ENCODE measurements around the gene ORAI3.

Gene ORAI3

DNA sequence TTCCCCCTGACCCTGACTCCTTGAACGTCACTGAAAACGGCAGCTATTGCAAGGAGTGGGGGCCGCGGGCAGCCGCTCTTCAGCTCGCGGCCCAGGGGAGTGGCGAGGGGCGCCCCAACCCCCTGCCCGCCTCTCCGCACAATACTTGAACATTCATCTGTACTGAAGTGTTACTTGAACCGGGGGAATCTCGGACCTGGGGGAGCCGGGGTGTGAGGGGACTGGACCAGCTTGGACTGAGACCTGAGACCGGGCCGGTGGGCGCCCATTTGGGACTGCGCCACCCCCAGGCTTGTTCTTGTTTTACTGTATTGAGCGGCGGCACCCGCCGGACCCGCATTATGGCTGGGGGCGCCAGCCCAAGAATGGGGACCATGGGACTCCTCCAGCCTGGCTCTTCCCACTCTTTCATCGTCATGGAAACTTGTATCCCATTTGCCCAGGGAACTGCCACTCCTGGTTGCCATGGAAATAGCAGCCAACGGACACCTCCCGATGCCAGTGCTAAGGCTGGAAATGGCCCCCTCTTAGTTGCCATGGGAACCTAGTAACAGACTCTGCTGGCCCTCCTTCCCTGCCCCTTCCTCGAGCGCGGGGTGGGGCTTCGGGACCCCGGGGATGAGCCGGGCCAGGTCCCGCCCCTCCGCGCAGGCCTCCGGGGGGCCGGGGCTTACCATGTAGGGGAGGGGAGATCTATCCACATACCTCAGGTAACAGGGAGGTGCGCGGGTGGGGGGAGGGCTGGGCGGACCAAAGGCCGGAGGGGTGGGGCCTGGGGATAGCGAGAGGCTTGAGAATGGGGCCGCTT, 805 bp upstream of the ORAI3 start:
- no peak for DNase-seq (ENCODE audit: low read depth in 2 of 2)

DNA sequence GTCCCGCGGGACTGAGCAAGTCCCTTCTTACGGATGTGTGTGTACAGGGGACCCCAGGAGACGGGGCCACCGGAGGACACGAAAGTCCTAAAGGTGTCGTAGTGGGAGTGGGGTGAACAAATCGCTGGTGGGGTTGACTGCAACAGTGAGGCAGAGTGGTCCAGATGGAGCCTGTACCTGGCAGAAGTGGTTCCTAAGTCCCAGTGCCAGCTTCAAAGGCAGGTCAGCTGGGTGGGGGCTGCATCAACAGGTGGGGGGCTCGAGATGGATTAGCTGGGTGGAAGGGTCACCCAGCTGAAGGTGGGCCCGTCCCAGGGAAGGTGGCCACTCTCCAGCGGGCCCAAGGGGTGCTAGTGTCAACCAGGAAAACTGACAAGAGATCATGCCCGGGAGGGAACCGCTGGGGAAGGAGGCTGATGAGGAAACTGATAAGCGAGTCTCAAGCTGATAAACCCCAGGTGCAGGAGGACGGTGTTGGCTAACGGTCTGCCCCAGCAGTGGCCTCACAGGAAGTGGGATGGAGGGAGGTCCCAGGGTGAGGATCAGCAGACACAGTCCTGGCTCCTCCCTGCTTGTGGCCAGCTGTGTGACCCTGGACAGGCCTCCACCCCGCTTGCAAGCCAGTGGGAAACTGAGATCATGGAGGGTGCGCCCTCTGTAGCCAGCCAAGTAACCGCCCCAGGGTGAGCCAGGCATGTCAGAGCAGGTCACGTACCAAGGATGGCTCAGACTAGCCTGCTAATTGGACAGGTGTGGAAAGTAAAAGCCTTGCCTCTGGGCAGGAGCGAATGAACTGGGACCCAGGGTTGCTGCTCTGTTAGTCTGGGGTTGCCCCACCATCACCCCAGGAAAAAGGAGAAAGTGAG, 1.0 kb downstream of the ORAI3 start:
- DNase-seq (ENCODE audit: low read depth in 2 of 2) = no peak

DNA sequence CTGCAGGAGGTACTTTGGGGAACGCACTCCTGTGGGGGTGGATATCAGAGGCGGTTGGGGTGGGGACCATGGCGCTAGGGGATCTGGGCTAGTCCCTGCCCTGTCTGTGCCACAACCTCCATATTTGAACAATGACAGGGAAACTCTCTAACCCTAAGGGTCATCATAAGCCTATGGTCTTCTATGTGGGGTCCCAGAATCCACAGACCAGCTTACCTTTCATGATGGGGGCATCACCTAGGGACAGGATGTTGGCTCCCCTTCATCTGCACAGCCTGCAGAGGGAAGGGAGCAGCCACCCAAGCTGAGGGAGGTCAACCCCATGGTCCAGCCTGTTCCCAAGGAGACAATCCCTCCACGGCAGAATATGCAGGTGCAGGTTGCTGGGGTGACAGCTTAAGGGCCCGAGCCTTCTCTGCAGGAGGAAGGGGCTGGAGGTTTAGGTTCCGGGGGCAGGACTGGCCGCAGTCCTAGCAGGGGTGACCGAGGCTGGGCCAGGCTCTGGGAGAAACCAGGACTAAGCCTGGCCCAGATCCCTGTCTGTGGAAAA, 1.7 kb downstream of the ORAI3 start:
- DNase-seq (ENCODE audit: low read depth in 2 of 2) = no peak

DNA sequence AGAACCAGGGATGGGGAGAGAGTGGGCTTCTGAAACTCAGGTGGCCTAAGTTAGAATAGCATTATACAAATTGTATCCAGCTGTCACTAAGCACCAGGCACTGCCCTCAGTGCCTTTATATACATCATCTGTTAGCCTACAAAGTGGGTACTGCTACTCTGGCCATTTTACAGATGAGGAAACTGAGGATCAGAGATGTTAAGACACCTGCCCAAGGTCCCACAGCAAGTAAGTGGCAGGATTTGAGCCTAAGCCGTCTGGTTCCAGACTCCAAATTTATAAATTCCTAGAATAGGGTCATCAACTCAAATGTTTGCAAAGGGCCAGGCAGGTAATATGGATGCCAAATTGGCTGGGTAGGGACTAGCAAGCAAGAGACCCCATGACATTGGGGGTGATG, 2.3 kb downstream of the ORAI3 start:
- no peak for DNase-seq (ENCODE audit: low read depth in 2 of 2)

DNA sequence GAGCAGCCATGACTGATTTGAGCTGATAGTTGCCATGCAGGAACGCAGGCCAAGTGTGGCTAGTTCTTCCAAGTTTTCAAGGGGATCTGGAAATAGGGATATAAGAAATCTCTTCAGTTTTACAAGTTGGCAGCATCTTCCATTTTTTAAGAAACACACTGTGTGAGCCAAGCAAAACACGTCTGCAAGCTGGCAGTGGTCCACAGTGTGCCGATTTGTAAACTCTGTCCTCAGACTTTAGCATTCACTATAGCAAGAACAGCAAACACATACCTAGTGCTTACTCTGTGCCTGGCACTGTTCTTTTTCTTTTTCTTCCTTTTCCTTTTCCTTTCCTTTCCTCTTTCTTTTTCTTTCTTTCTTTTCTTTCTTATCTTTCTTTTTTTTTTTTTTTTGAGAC, 2.9 kb downstream of the ORAI3 start:
- DNase-seq (ENCODE audit: low read depth in 2 of 2) = no peak

DNA sequence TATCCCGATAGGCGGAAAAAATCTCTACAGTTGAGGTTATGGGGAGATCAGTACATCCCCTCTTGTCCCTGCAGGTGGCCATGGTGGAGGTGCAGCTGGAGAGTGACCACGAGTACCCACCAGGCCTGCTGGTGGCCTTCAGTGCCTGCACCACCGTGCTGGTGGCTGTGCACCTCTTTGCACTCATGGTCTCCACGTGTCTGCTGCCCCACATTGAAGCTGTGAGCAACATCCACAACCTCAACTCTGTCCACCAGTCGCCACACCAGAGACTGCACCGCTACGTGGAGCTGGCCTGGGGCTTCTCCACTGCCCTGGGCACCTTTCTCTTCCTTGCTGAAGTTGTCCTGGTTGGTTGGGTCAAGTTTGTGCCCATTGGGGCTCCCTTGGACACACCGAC, 4.2 kb downstream of the ORAI3 start:
- DNase-seq (ENCODE audit: low read depth in 2 of 2) = no peak

DNA sequence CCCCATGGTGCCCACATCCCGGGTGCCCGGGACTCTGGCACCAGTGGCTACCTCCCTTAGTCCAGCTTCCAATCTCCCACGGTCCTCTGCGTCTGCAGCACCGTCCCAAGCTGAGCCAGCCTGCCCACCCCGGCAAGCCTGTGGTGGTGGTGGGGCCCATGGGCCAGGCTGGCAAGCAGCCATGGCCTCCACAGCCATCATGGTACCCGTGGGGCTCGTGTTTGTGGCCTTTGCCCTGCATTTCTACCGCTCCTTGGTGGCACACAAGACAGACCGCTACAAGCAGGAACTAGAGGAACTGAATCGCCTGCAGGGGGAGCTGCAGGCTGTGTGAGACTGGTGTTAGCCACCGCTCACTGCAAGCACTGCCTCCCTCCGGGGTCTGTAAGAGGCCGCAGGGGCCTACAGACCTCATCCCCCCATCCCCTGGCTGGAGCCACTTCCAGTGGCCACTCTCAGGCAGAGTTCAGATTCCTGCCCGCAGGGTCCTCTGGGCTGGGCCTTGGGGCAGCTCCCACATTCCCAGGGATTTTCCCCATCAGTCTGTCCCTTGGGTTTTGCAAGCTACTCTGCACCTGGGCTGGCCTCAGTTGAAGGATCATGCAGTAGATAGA, 4.8 kb downstream of the ORAI3 start:
- DNase-seq (ENCODE audit: low read depth in 2 of 2) = peak; percentile 45 to 52

- no peak for DNase-seq (ENCODE audit: low read depth in 2 of 2)
These were observed 6.1 kb downstream of the ORAI3 start for GRCh38 chr16:30954993-30955392.

DNA sequence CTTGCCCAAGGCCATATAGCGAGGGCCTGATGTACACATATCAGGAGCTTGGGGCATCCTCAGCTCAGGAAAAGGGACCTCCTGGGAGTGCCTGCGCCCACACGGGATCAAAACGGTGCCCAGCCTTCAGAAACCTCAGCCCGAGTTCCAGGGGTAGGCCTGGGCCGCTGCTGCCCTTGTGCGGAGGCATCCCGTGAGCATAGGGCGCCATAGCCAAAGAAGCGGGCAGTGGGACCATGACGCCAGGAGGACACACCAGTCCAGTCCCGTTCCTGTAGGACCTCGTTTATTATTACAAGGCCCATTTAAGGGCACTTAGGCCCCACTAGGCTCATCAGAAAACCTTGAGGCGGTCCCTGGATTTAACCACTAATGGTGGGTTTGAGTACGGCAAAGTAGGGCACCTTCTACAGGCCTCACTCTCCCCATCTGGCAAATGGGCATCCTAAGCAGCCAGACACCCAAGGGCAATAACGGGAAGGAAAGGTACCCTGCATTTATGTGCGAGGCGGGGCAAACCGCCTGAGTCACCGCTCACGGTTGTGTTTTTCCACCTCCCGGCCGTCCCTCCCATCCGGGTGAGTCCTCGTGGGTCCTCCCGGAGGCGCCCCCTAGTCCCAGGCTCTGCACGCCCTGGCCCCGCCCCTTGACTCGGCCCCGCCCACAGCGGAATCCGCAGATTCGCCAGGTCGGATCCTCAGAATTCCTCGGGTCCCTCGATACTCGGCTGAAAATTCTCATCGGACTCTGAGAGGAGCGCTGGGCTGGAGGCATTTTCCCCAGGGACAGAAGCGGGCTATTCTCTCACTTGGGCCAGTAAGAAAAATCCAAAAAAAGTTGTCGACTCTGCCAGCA, 8.0 kb downstream of the ORAI3 start:
- DNase-seq (ENCODE audit: low read depth in 2 of 2) = peak; percentile 84 to 92

DNA sequence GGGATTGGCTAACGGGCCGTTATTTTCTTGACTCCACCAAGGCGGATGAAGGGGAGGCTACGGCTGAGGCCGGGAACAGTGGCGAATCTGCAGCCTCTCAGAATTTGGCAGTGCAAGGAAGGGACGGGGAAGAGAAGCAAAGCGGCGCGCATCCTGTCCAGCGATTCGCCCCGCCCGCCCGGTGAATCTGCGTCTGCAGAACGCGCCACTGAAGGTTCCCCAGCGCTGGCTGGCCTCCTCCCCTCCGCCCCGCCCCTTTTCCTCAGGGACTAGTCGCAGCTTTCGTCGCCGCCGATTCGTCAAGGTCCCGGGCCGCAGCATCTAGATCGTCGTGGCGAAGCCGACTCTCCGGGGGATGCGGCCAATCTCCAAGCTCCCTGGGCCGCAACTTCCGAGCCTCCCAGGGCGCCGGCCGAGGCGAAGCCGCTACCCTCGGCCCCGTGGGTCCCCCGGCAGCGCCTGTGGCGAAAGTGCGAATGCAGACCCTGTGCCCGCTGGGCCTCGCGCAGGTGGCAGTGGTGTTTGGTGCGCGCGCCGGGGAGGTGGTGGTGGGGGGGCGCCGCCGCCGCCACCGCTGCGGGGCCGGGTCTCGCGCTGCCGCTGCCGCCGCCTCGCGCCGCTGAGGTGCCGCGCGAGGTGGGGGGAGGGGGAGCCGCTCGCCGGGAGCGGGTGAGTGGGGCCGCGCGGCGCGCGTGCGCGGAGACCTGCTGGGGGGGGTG, 8.7 kb downstream of the ORAI3 start, which contains the start of gene SETD1A:
Gene SETD1A, plus strand, starts transcription at position 299 of the 719 bp plus-strand sequence. CDS start 978 bp downstream, outside the sequence.
- peak; percentile 96 for DNase-seq (ENCODE audit: low read depth in 2 of 2)

DNA sequence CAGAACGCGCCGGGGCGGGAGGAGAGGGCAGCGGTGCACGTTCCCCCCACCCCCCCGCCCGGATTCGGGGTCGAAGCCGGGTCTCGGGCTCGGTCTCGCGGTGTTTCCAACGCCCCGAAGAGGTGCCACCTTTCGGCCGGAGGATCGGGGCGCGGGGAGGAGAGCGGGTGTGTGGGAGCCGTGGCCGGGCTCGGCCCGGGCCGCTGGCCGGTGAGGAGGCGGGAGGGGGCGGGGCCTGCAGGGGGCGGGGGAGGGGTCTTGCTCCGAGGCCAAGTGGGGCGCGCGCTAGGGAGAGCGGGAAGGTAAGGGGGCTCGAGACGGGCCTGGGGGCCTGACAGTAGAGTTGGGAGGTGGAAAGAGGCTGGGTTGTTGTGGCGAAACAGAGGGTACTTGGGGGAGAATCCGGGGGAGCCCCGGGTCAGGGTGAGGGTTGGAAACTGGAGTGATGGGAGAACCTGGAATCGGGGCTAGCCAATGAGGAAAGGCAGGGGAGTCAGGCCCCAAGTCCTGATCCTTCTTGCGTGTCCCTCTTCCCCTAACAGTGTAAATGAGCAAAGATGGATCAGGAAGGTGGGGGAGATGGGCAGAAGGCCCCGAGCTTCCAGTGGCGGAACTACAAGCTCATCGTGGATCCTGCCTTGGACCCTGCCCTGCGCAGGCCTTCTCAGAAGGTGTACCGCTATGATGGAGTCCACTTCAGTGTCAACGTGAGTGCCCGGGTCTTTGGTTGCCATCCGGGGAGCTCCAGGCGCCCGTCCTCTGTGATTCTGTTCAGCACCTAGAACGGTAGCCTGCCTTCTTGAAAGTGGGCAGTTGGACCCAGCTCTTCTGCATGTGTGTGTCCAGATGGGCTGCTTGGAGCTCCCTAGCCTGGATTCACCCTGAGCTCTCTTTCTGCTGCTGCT, 9.6 kb downstream of the ORAI3 start:
- no peak for DNase-seq (ENCODE audit: low read depth in 2 of 2)

DNA sequence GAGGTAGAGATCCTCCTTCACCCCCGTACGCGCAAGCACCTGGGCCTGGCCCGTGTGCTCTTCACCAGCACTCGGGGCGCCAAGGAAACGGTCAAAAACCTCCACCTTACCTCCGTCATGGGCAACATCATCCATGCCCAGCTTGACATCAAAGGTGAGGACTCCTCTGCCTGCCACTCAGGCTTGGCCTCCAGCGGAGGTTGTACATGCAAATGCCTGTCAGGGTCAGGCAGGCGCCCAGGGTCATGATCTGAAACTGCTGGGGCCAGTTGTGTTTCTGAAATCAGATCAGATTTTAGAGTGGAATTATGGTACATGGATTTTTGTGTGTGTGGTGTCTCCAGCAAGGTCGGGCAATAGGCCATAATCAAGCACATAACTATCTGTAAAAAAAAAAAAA, 12.5 kb downstream of the ORAI3 start:
- no peak for DNase-seq (ENCODE audit: low read depth in 2 of 2)

DNA sequence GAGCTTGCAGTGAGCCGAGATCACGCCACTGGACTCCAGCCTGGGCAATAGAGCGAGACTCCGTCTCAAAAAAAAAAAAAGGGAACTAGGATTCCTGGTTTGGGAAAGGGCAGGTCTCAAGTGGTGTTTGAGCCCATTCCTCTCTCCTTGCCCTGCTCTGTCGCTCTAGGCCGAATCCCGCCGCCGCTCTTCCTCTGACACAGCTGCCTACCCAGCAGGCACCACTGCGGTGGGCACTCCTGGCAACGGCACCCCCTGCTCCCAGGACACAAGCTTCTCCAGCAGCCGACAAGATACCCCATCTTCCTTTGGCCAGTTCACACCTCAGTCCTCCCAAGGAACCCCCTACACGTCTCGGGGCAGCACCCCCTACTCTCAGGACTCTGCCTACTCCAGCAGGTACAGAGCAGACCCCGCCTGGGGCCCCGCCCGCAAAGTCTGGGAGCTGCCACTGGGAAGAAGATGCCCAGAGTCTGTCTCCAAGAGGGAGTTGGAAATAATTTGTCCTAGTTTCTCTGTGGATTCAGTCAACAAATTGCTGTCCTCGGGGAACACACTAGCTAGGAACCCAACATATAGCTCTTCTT, 15.2 kb downstream of the ORAI3 start:
- no peak for DNase-seq (ENCODE audit: low read depth in 2 of 2)

DNA sequence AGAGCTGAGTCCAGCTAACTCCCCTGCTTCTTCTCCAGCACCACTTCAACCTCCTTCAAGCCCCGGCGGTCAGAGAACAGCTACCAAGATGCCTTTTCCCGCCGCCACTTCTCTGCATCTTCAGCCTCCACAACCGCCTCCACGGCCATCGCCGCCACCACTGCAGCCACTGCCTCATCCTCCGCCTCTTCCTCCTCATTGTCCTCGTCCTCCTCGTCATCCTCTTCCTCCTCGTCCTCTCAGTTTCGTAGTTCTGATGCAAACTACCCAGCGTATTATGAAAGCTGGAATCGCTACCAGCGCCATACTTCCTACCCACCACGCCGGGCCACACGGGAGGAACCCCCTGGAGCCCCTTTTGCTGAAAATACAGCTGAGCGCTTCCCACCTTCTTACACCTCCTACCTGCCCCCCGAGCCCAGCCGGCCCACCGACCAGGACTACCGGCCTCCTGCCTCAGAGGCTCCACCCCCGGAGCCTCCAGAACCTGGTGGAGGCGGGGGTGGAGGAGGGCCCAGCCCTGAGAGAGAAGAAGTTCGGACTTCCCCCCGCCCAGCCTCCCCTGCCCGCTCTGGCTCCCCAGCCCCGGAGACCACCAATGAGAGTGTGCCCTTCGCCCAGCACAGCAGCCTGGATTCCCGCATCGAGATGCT, 15.8 kb downstream of the ORAI3 start:
- DNase-seq (ENCODE audit: low read depth in 2 of 2) = no peak

GRCh38 chr16:30965436-30965835, 16.6 kb downstream of the ORAI3 start:
- no peak for DNase-seq (ENCODE audit: low read depth in 2 of 2)

DNA sequence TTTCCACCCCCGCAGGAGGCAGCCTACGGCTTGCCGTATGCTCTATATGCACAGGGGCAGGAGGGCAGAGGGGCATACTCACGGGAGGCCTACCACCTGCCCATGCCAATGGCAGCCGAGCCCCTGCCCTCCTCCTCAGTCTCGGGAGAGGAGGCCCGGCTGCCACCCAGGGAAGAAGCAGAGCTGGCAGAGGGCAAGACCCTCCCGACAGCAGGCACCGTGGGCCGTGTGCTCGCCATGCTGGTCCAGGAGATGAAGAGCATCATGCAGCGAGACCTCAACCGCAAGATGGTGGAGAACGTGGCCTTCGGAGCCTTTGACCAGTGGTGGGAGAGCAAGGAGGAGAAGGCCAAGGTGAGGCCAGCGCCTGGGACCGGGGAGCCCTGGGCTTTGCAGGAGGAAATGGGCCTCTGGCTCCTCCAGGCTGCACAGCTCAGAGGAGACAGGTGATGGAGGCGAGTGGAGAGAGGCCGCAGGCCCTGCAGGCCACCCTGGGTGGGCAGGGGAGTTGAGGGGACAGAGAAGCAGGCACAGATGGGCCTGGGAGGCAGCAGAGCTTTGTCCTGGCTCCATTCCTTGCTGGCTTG, 17.3 kb downstream of the ORAI3 start:
- DNase-seq (ENCODE audit: low read depth in 2 of 2) = no peak

DNA sequence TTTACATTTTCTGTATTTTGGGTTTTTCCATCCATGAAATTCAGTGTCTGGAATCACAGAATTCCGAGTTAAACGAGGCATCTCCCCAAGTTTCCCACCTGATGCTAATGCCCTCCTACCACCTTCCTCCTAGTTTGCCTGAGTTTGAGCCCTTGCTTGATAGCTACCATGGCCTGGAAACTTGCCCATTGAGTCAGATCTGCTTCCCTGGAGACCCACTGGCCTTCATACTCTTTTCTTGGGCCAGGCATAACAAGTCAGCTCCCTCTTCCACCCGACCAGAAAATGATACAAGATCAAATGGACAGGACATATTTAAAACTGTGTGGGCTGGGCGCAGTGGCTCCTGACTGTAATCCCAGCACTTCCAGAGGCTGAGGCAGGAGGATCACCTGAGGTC, 18.9 kb downstream of the ORAI3 start:
- DNase-seq (ENCODE audit: low read depth in 2 of 2) = no peak

- DNase-seq (ENCODE audit: low read depth in 2 of 2) = no peak
These were observed 20.5 kb downstream of the ORAI3 start for GRCh38 chr16:30969246-30969842.
